ENCODE data around the gene ELFN1.

Gene ELFN1

GRCh38 chr7:1737956-1738355 is 67.9 kb downstream of the ELFN1 start:
- Histone ChIP-seq H3K4me3 (ENCODE audit: low read depth in 1 of 2, low read length in 2 of 2) (no peak overlapping the region), H3K27ac (ENCODE audit: low read length) (no peak overlapping the region), H3K4me2 (ENCODE audit: insufficient read depth, low read length) (no peak overlapping the region), H3K9ac (ENCODE audit: low read depth, low read length) (no peak overlapping the region), H3K27me3 (ENCODE audit: insufficient read depth, low read length, poor library complexity) (no peaks in the 10 kb centered on the region), H3K9me3 (ENCODE audit: insufficient read depth, low read length, severe bottlenecking) (no peaks in the 10 kb centered on the region), H3K79me2 (ENCODE audit: insufficient read depth, low read length) (no peaks in the 10 kb centered on the region), H2AFZ (ENCODE audit: low read depth, low read length) (no peak overlapping the region), H3K4me1 (ENCODE audit: insufficient read depth, low read length) (no peaks in the 10 kb centered on the region), H4K20me1 (ENCODE audit: insufficient read depth, low read length) (peaks cover 20% of the 10 kb centered on the region), H3K36me3 (ENCODE audit: insufficient read depth, low read length) (no peaks in the 10 kb centered on the region)
- ATAC-seq (ENCODE audit: insufficient read depth, low read depth) (no peak), DNase-seq (no peak)
- no peak for TF ChIP-seq CTCF (IDR thresholded peaks at IDR 0.05; ENCODE audit: borderline replicate concordance, extremely low read depth, low read length, poor library complexity, severe bottlenecking)
- no peak for TF ChIP-seq EZH2 (IDR thresholded peaks at IDR 0.05; ENCODE audit: borderline replicate concordance, low read depth, low read length, severe bottlenecking)

- Histone ChIP-seq H3K4me3 (ENCODE audit: low read depth in 1 of 2, low read length in 2 of 2) (no peak overlapping the region), H3K36me3 (ENCODE audit: insufficient read depth, low read length) (no peaks in the 10 kb centered on the region), H3K27ac (ENCODE audit: low read length) (no peak overlapping the region), H4K20me1 (ENCODE audit: insufficient read depth, low read length) (peaks cover 20% of the 10 kb centered on the region), H3K79me2 (ENCODE audit: insufficient read depth, low read length) (no peaks in the 10 kb centered on the region), H2AFZ (ENCODE audit: low read depth, low read length) (no peak overlapping the region), H3K9ac (ENCODE audit: low read depth, low read length) (no peak overlapping the region), H3K4me2 (ENCODE audit: insufficient read depth, low read length) (no peak overlapping the region), H3K4me1 (ENCODE audit: insufficient read depth, low read length) (no peaks in the 10 kb centered on the region), H3K9me3 (ENCODE audit: insufficient read depth, low read length, severe bottlenecking) (no peaks in the 10 kb centered on the region), H3K27me3 (ENCODE audit: insufficient read depth, low read length, poor library complexity) (no peaks in the 10 kb centered on the region)
- TF ChIP-seq EZH2 (IDR thresholded peaks at IDR 0.05; ENCODE audit: borderline replicate concordance, low read depth, low read length, severe bottlenecking): no peak
- no peak for TF ChIP-seq CTCF (IDR thresholded peaks at IDR 0.05; ENCODE audit: borderline replicate concordance, extremely low read depth, low read length, poor library complexity, severe bottlenecking)
- ATAC-seq (ENCODE audit: insufficient read depth, low read depth): 0 out of 3 replicates have a peak, but pooled peaks have one; percentile 17
- no peak for DNase-seq
Observed at GRCh38 chr7:1738511-1738910, 68.4 kb downstream of the ELFN1 start.

GRCh38 chr7:1738956-1739355 is 68.9 kb downstream of the ELFN1 start:
- H4K20me1 ChIP-seq (ENCODE audit: insufficient read depth, low read length): peaks cover 16% of the 10 kb centered on the region
- no peak overlapping the region for H3K4me3 ChIP-seq (ENCODE audit: low read depth in 1 of 2, low read length in 2 of 2)
- no peak for ATAC-seq (ENCODE audit: insufficient read depth, low read depth)
- no peaks in the 10 kb centered on the region for H3K27me3 ChIP-seq (ENCODE audit: insufficient read depth, low read length, poor library complexity)
- no peak overlapping the region for H3K4me2 ChIP-seq (ENCODE audit: insufficient read depth, low read length)
- H2AFZ ChIP-seq (ENCODE audit: low read depth, low read length): no peak overlapping the region
- TF ChIP-seq CTCF (IDR thresholded peaks at IDR 0.05; ENCODE audit: borderline replicate concordance, extremely low read depth, low read length, poor library complexity, severe bottlenecking) (no peak), EZH2 (IDR thresholded peaks at IDR 0.05; ENCODE audit: borderline replicate concordance, low read depth, low read length, severe bottlenecking) (no peak)
- H3K79me2 ChIP-seq (ENCODE audit: insufficient read depth, low read length): no peaks in the 10 kb centered on the region
- no peak overlapping the region for H3K27ac ChIP-seq (ENCODE audit: low read length)
- no peak overlapping the region for H3K9ac ChIP-seq (ENCODE audit: low read depth, low read length)
- H3K36me3 ChIP-seq (ENCODE audit: insufficient read depth, low read length): no peaks in the 10 kb centered on the region
- no peak for DNase-seq
- no peaks in the 10 kb centered on the region for H3K4me1 ChIP-seq (ENCODE audit: insufficient read depth, low read length)
- H3K9me3 ChIP-seq (ENCODE audit: insufficient read depth, low read length, severe bottlenecking): no peaks in the 10 kb centered on the region

GRCh38 chr7:1739593-1739992 is 69.5 kb downstream of the ELFN1 start:
- Histone ChIP-seq H3K27me3 (ENCODE audit: insufficient read depth, low read length, poor library complexity) (no peaks in the 10 kb centered on the region), H4K20me1 (ENCODE audit: insufficient read depth, low read length) (peaks cover 13% of the 10 kb centered on the region), H3K36me3 (ENCODE audit: insufficient read depth, low read length) (peaks cover 2% of the 10 kb centered on the region; the same call in 1 of the 2 replicates), H3K9me3 (ENCODE audit: insufficient read depth, low read length, severe bottlenecking) (no peaks in the 10 kb centered on the region), H3K4me3 (ENCODE audit: low read depth in 1 of 2, low read length in 2 of 2) (no peak overlapping the region), H2AFZ (ENCODE audit: low read depth, low read length) (no peak overlapping the region), H3K9ac (ENCODE audit: low read depth, low read length) (no peak overlapping the region), H3K27ac (ENCODE audit: low read length) (no peak overlapping the region), H3K79me2 (ENCODE audit: insufficient read depth, low read length) (no peaks in the 10 kb centered on the region), H3K4me2 (ENCODE audit: insufficient read depth, low read length) (no peak overlapping the region), H3K4me1 (ENCODE audit: insufficient read depth, low read length) (no peaks in the 10 kb centered on the region)
- DNase-seq (no peak), ATAC-seq (ENCODE audit: insufficient read depth, low read depth) (no peak)
- TF ChIP-seq CTCF (IDR thresholded peaks at IDR 0.05; ENCODE audit: borderline replicate concordance, extremely low read depth, low read length, poor library complexity, severe bottlenecking) (no peak), EZH2 (IDR thresholded peaks at IDR 0.05; ENCODE audit: borderline replicate concordance, low read depth, low read length, severe bottlenecking) (no peak)

All from DND-41 (cell line).